Keratinocyte (primary cell): ENCODE measurements around the gene TYRP1.

Source experiments
- CTCF ChIP-seq, 3 experiments: IDR thresholded peaks in 1 of 3; conservative IDR thresholded peaks in 1 of 3; optimal IDR thresholded peaks in 1 of 3; 2 replicates in 2 of 3; 3 replicates in 1 of 3; pipeline versions ENCODE3 to v1.5.1; 2011; ENCODE audit warnings: low read length in 3 of 3, mild to moderate bottlenecking in 3 of 3, moderate library complexity in 2 of 3, control low read depth in 1 of 3, inconsistent platforms in 1 of 3; ENCODE audit not compliant: insufficient read depth in 2 of 3; ENCODE audit errors: extremely low read depth in 1 of 3
- EZH2 ChIP-seq: IDR thresholded peaks from one replicate; pipeline ENCODE4 v1.6.1; 2012; ENCODE audit warnings: inconsistent platforms, mild to moderate bottlenecking, low read length, moderate library complexity

DNA sequence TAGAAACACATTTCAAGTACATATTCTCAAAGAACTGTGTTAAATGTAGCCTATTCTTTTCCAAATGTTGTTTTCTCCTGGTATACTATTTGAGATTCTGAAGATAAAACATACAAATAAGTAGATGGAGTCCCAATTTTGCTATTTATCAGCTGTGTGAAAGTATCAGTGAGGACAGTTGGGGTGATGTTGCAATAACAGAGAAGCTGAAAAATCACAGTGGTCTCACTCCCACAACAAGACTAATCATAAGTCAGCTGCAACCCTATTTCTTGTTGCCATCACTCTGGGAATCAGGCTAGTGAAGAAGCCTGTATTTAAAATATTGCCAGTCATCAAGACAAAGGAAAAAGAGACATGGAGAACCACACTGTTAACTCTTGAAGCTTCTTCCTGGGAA is 55.8 kb downstream of the TYRP1 start:
- TF ChIP-seq EZH2 (no peak), CTCF (optimal IDR thresholded peaks at IDR 0.05 in 1 of 3, IDR thresholded peaks at IDR 0.05 in 1 of 3, conservative IDR thresholded peaks at IDR 0.05 in 1 of 3; ENCODE audit: extremely low read depth in 1 of 3, insufficient read depth in 2 of 3, low read length in 3 of 3) (no peak)
